GM18502 (cell line): ENCODE results near the gene SLC2A4RG.
"Not testable (repeated sequence)": the region's sequence is repeated elsewhere in the genome, so short reads cannot be mapped to it uniquely, and the experiment has no call there.

ENCODE experiments used
- ATAC-seq: cut with Tn5 transposase; IDR thresholded peaks from one replicate; pipeline ENCODE4 v1.9.1; 2021; ENCODE audit warnings: mild to moderate bottlenecking; ENCODE audit not compliant: unreplicated experiment, poor library complexity

Gene SLC2A4RG

GRCh38 chr20:63711085-63711645, 28.4 kb upstream of the SLC2A4RG start:
- ATAC-seq = no peak

GRCh38 chr20:63712191-63712590, 27.4 kb upstream of the SLC2A4RG start:
- no peak for ATAC-seq

- ATAC-seq = no peak
Observed at GRCh38 chr20:63714858-63715257, 24.7 kb upstream of the SLC2A4RG start.

- no peak for ATAC-seq
Observed at GRCh38 chr20:63718996-63719395, 20.6 kb upstream of the SLC2A4RG start.

- ATAC-seq = not testable (repeated sequence)
Observed at GRCh38 chr20:63722967-63723622, 16.5 kb upstream of the SLC2A4RG start.

GRCh38 chr20:63730189-63730733, 9.3 kb upstream of the SLC2A4RG start:
- not testable (repeated sequence) for ATAC-seq

GRCh38 chr20:63731410-63731809, 8.2 kb upstream of the SLC2A4RG start:
- no peak for ATAC-seq

- no peak for ATAC-seq
Observed at GRCh38 chr20:63732118-63733095, 7.2 kb upstream of the SLC2A4RG start.

- no peak for ATAC-seq
Observed at GRCh38 chr20:63733117-63733516, 6.5 kb upstream of the SLC2A4RG start.

GRCh38 chr20:63733579-63734081, 5.9 kb upstream of the SLC2A4RG start:
- no peak for ATAC-seq

GRCh38 chr20:63734111-63734945, 5.2 kb upstream of the SLC2A4RG start:
- no peak for ATAC-seq

- ATAC-seq = no peak
Observed at GRCh38 chr20:63734946-63735858, 4.4 kb upstream of the SLC2A4RG start.

- ATAC-seq = no peak
Observed at GRCh38 chr20:63735859-63736718, 3.5 kb upstream of the SLC2A4RG start, which contains the start of gene LIME1. Gene LIME1 (plus strand): TSS chr20:63736664. CDS start chr20:63737550, 886 bp downstream.

GRCh38 chr20:63736893-63737694, 2.5 kb upstream of the SLC2A4RG start:
- no peak for ATAC-seq

GRCh38 chr20:63737695-63737944, 2.0 kb upstream of the SLC2A4RG start:
- ATAC-seq = no peak

- no peak for ATAC-seq
Observed at GRCh38 chr20:63737945-63738686, 1.5 kb upstream of the SLC2A4RG start.
